Neuron (in vitro differentiated cells): ENCODE results near the gene CDYL.
"Not testable (repeated sequence)": the region's sequence is repeated elsewhere in the genome, so short reads cannot be mapped to it uniquely, and the experiment has no call there.

ENCODE experiments used
- H2AFZ ChIP-seq: one replicate; pipeline ENCODE4 v1.6.1; 2013; ENCODE audit warnings: low read depth, mild to moderate bottlenecking, inconsistent platforms, low read length, moderate library complexity
- H3K27me3 ChIP-seq: one replicate; pipeline ENCODE4 v1.6.1; 2013; ENCODE audit warnings: low read length; ENCODE audit not compliant: insufficient read depth
- H3K36me3 ChIP-seq: one replicate; pipeline ENCODE4 v1.6.1; 2013; ENCODE audit warnings: low read length; ENCODE audit not compliant: insufficient read depth
- H3K4me1 ChIP-seq: one replicate; pipeline ENCODE4 v1.6.1; 2013; ENCODE audit warnings: low read length; ENCODE audit not compliant: insufficient read depth
- H3K4me3 ChIP-seq: 2 replicates; pipeline ENCODE4 v1.5.1; 2013; ENCODE audit warnings: mild to moderate bottlenecking, low read length, moderate library complexity
- H3K9me3 ChIP-seq: one replicate; pipeline ENCODE4 v1.6.1; 2013; ENCODE audit warnings: low read length

CDYL gene

DNA sequence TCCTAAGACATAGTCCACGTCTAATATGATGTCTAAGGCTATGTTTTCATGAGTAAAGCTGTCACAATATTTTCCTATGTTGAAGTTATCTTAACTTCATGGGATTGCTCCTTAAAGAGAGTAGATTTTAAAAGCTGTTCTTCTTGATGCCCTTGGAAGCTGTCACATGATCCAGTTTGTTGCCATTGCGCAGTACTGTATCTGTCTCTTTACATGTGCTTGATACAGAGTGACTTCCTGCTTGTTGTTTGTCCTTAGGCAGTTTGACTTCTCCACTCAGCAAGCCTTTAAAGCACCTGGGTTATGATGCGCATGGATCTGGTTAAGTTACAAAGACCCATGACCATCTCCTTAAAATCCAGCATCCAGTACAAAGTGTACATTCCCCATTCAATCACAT is 85.4 kb downstream of the CDYL start:
- H2AFZ ChIP-seq, result no peak overlapping the region
- no peaks in the 10 kb centered on the region for H3K4me1 ChIP-seq
- no peaks in the 10 kb centered on the region for H3K27me3 ChIP-seq
- H3K9me3 ChIP-seq, result peaks cover 2% of the 10 kb centered on the region
- H3K36me3 ChIP-seq, result no peaks in the 10 kb centered on the region
- no peak overlapping the region for H3K4me3 ChIP-seq

- peaks cover 2% of the 10 kb centered on the region for H3K9me3 ChIP-seq
- H3K36me3 ChIP-seq, result no peaks in the 10 kb centered on the region
- H3K4me3 ChIP-seq, result no peak overlapping the region
- no peaks in the 10 kb centered on the region for H3K27me3 ChIP-seq
- no peaks in the 10 kb centered on the region for H3K4me1 ChIP-seq
- no peak overlapping the region for H2AFZ ChIP-seq
These were observed 88.3 kb downstream of the CDYL start for GRCh38 chr6:4864519-4864918.

GRCh38 chr6:4865006-4865405 is 88.8 kb downstream of the CDYL start:
- H3K9me3 ChIP-seq, H3K4me1 ChIP-seq, H3K27me3 ChIP-seq, H3K36me3 ChIP-seq, H3K4me3 ChIP-seq, H2AFZ ChIP-seq: not testable (repeated sequence)

DNA sequence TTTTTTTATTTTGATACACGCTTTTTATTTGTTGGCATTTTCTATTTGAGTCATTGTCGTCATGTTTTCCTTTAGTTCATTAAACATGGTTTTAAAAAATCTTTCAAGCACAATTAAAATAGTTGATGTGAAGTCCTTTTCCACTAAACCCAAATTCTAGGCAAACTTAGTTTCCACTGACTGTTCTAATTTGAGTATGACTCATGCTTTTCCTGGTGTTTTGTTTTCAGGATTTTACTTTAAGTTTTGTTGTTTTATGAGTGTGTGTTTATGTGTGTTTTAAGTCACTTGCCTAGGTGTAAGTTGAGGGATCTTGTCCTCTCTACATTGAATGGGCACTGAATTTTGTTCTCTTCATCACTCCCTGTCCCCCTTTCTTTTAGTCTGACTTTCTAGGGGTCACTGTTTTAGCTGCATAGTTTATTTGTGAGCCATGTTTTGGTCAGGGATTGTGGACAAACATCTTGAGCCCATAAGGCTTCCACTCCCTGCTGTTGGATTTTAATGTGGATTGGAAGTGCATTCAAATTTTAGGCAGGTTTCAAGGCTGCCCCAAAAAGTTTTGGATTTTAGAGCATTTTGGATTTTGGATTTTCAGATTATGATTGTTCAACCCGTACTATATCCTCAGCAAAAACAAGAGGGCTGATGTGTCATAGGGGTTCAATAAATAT is 94.8 kb downstream of the CDYL start:
- H3K4me3 ChIP-seq, result no peak overlapping the region
- no peaks in the 10 kb centered on the region for H3K27me3 ChIP-seq
- H3K4me1 ChIP-seq, result no peaks in the 10 kb centered on the region
- H3K9me3 ChIP-seq, result no peaks in the 10 kb centered on the region
- no peaks in the 10 kb centered on the region for H3K36me3 ChIP-seq
- no peak overlapping the region for H2AFZ ChIP-seq

- H3K4me1 ChIP-seq, result no peaks in the 10 kb centered on the region
- no peak overlapping the region for H3K4me3 ChIP-seq
- H3K9me3 ChIP-seq, result no peaks in the 10 kb centered on the region
- no peaks in the 10 kb centered on the region for H3K27me3 ChIP-seq
- H2AFZ ChIP-seq, result no peak overlapping the region
- H3K36me3 ChIP-seq, result no peaks in the 10 kb centered on the region
These were observed 95.6 kb downstream of the CDYL start for GRCh38 chr6:4871825-4872224.

DNA sequence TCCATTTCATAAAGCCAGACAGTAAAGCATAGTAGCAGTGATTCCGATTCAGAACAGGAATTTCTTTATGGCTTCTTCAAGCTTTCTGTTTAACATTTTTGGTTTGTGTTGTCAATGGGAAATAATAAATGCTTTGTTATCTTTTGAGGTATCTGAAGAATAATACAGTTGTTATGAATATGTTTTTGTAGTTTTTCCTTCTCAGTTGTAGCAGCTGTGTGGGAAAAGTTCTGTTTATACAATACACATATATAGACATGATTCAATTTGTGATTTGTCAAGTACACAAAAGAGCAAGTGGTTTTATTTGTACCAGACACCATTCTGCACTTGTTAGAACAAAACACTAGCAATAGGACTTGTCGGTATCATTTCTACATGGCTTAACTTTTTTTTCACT is 96.6 kb downstream of the CDYL start:
- H3K4me3 ChIP-seq, result no peak overlapping the region

GRCh38 chr6:4873928-4874327 is 97.7 kb downstream of the CDYL start:
- H3K9me3 ChIP-seq, result no peaks in the 10 kb centered on the region
- H3K36me3 ChIP-seq, result no peaks in the 10 kb centered on the region
- no peak overlapping the region for H3K4me3 ChIP-seq
- no peaks in the 10 kb centered on the region for H3K27me3 ChIP-seq
- H2AFZ ChIP-seq, result no peak overlapping the region
- no peaks in the 10 kb centered on the region for H3K4me1 ChIP-seq

More for the DNA sequence above, 96.6 kb downstream of the CDYL start:
- no peaks in the 10 kb centered on the region for H3K4me1 ChIP-seq
- H2AFZ ChIP-seq, result no peak overlapping the region
- no peaks in the 10 kb centered on the region for H3K9me3 ChIP-seq
- no peaks in the 10 kb centered on the region for H3K36me3 ChIP-seq
- no peaks in the 10 kb centered on the region for H3K27me3 ChIP-seq

- no peaks in the 10 kb centered on the region for H3K9me3 ChIP-seq
- H3K36me3 ChIP-seq, result no peaks in the 10 kb centered on the region
These were observed 103.6 kb downstream of the CDYL start for GRCh38 chr6:4879741-4880275.

GRCh38 chr6:4880363-4880762 is 104.2 kb downstream of the CDYL start:
- no peak overlapping the region for H3K4me3 ChIP-seq
- no peaks in the 10 kb centered on the region for H3K27me3 ChIP-seq
- no peaks in the 10 kb centered on the region for H3K36me3 ChIP-seq
- H2AFZ ChIP-seq, result no peak overlapping the region
- peaks cover 4% of the 10 kb centered on the region for H3K4me1 ChIP-seq
- no peaks in the 10 kb centered on the region for H3K9me3 ChIP-seq

More at GRCh38 chr6:4879741-4880275, 103.6 kb downstream of the CDYL start:
- no peak overlapping the region for H2AFZ ChIP-seq
- H3K4me1 ChIP-seq, result peaks cover 4% of the 10 kb centered on the region
- H3K27me3 ChIP-seq, result no peaks in the 10 kb centered on the region
- no peak overlapping the region for H3K4me3 ChIP-seq

GRCh38 chr6:4883298-4883697 is 107.1 kb downstream of the CDYL start:
- H3K4me3 ChIP-seq, result no peak overlapping the region
- H3K4me1 ChIP-seq, result peaks cover 4% of the 10 kb centered on the region
- no peaks in the 10 kb centered on the region for H3K27me3 ChIP-seq
- no peaks in the 10 kb centered on the region for H3K36me3 ChIP-seq
- no peaks in the 10 kb centered on the region for H3K9me3 ChIP-seq
- no peak overlapping the region for H2AFZ ChIP-seq

DNA sequence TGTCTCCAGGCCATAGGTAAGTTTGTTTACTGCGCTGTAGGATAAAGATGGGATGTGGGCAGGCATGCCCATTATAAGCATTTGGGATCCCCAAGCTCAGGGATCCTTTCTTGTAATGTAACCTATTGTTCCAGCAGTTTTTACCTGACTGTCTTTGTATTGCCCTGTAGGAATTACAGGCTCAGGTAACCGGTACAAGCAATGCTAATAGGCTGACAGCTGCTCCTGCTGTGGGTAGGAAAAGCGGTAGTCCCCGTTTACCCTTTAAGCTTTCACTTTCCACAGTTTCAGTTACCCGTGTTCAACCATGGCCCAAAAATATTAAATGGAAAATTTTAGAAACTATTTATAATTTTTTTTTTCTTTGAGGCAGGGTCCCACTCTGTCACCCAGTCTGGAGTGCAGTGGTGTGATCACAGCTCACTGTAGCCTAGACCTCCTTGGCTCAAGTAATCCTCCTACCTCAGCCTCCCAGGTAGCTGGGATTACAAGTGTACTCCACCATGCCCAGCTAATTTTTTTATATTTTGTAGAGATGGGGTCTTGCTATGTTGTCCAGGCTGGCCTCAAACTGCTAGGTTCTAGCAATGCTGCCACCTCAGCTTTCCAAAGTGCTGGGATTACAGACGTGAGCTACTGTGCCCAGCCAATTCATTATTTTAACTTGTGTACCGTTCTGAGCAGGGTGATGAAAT is 108.6 kb downstream of the CDYL start:
- H3K4me3 ChIP-seq, result no peak overlapping the region
- peaks cover 2% of the 10 kb centered on the region for H3K9me3 ChIP-seq
- peaks cover 2% of the 10 kb centered on the region for H3K4me1 ChIP-seq
- no peak overlapping the region for H2AFZ ChIP-seq
- no peaks in the 10 kb centered on the region for H3K36me3 ChIP-seq
- no peaks in the 10 kb centered on the region for H3K27me3 ChIP-seq

DNA sequence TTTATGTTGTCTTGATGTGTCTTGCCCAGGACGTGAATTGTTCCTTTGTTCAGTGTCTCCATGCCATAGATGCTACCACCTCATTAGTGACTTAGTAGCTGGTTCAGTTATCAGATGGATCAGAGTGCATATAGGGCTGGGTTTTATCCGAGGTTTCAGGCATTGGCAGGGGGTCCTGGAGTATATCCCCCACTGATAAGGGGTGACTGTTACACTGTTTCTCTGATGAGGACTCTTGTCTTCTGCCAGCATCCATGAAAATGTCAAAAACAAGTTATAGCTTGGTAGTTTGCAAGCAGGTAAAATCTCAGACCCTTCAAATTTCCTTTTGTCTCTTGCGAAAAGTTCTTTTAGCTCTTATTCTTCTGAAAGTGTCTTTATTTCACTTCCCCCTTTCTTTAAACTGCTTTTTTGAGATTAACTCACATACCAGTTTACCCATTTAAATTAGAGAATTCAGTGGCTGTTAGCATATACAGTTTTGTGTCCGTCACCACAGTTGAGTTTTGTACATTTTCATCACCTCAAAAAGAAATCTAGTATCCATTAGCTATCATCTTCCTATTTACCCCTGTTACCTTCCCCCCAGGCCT is 109.2 kb downstream of the CDYL start:
- Histone ChIP-seq H3K9me3 (peaks cover 2% of the 10 kb centered on the region), H2AFZ (no peak overlapping the region), H3K4me3 (no peak overlapping the region), H3K27me3 (no peaks in the 10 kb centered on the region), H3K36me3 (no peaks in the 10 kb centered on the region), H3K4me1 (no peaks in the 10 kb centered on the region)

- peaks cover 20% of the 10 kb centered on the region for H3K36me3 ChIP-seq
- H3K4me3 ChIP-seq, result no peak overlapping the region
- no peaks in the 10 kb centered on the region for H3K4me1 ChIP-seq
- no peak overlapping the region for H2AFZ ChIP-seq
- no peaks in the 10 kb centered on the region for H3K27me3 ChIP-seq
- H3K9me3 ChIP-seq, result peaks cover 11% of the 10 kb centered on the region
These were observed 112.6 kb downstream of the CDYL start for GRCh38 chr6:4888841-4889240.
